NCI-H460 (cell line): ENCODE results near the gene SFSWAP. TPM values are rescaled to one million over a fixed set of nuclear protein-coding genes. Genes with fewer than 3 reads are reported as not detected.

Source experiments
- DNase-seq: peaks from one replicate; pipeline ENCODE4 v3.0.0-alpha.2; 2016; ENCODE audit warnings: low read depth; ENCODE audit errors: extremely low read depth
- small RNA-seq, 2 experiments: library from RNA; depleted of rRNA; stranded (forward); fragments of <200 nt; gene quantifications; one replicate each; pipeline ENCODE3, GENCODE V24; 2014
- total RNA-seq: library from RNA; depleted of rRNA; stranded (reverse); fragments of >200 nt; shearing (Covaris generic); gene quantifications from 2 replicates; pipeline ENCODE4 v1.2.3, GENCODE V29; 2014; rRNA removed

The SFSWAP gene
- total RNA-seq, 1 experiment from 2014 or later = 34.6 TPM

DNA sequence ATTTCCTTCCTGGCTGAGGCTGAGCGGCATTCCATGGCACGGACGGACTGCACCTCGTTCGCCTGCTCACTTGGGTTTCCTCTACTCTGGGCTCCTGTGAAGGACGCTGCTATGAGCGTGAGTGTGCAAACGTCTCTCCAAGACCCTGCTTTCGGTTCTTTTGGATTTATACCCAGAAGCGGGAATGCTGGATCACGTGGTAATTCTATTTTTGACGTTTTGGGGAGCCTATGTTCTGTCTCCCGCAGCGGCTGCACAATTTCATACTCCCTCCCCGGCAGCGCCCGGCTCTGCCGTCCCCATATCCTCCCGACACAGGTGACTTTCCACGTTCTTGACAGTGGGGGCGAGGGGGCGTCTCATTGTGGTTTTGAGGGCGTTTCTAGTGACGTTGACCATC lies 137.9 kb downstream of the SFSWAP start:
- DNase-seq = no peak

Small RNAs within 50 kb of the gene (small RNA-seq; reads per million reads assigned to genes)
- gene RNA5SP377 = 0 reads per million in 2 experiments
- gene RNA5SP378 = 0 reads per million in 2 experiments
- gene RNU6-1017P = 0 reads per million in 2 experiments

Other genes starting within 250 kb of the SFSWAP start
- 32.6 and 38.8 TPM in 2 replicates for gene MMP17, start 117.3 kb downstream of the SFSWAP start, total RNA-seq
- 30.9 and 31.7 TPM in 2 replicates for gene ULK1, start 183.5 kb downstream of the SFSWAP start, total RNA-seq
- gene PUS1, start 218.2 kb downstream of the SFSWAP start, total RNA-seq = 37.7 and 42.2 TPM in 2 replicates
- gene EP400, start 238.9 kb downstream of the SFSWAP start, total RNA-seq = 11.4 and 12.5 TPM in 2 replicates